Stimulated activated CD4-positive, alpha-beta T cell treated with anti-CD3 and anti-CD28 coated beads, TNF-alpha, amount 100 ng/mL, for 1 hour (primary cell): ENCODE results near the gene TMEM126B.
"Not testable (repeated sequence)": the region's sequence is repeated elsewhere in the genome, so short reads cannot be mapped to it uniquely, and the experiment has no call there.

ENCODE experiments used
- DNase-seq, 3 donors: peaks; one replicate each; pipeline ENCODE4 v3.0.0-alpha.2; 2020; ENCODE audit warnings: low read depth in 3 of 3, low spot score in 1 of 3

TMEM126B gene

GRCh38 chr11:85647604-85648299, 19.4 kb downstream of the TMEM126B start, which contains the start of gene TMEM126A:
TSS of gene TMEM126A (plus strand) at chr11:85647967. CDS start at chr11:85650256, 2,289 bp downstream.
- peak; percentile 70 to 89 (median 72) for DNase-seq

- no peak for DNase-seq
Measured at GRCh38 chr11:85651118-85651517, 22.7 kb downstream of the TMEM126B start.

GRCh38 chr11:85652786-85653447, 24.5 kb downstream of the TMEM126B start:
- no peak for DNase-seq

- DNase-seq: not testable (repeated sequence)
Measured at GRCh38 chr11:85654343-85654742, 25.9 kb downstream of the TMEM126B start.

- DNase-seq: no peak
Measured at GRCh38 chr11:85656777-85657176, 28.4 kb downstream of the TMEM126B start.

- DNase-seq: no peak
Measured at GRCh38 chr11:85658180-85658579, 29.8 kb downstream of the TMEM126B start.

- no peak for DNase-seq
Measured at GRCh38 chr11:85661972-85662664, 33.7 kb downstream of the TMEM126B start.

- no peak for DNase-seq
Measured at GRCh38 chr11:85663080-85663752, 34.8 kb downstream of the TMEM126B start.

GRCh38 chr11:85663753-85664614, 35.6 kb downstream of the TMEM126B start:
- peak; percentile 76 to 83 (median 77) for DNase-seq

- peak; percentile 76 to 91 (median 85) for DNase-seq
Measured at GRCh38 chr11:85664615-85665481, 36.5 kb downstream of the TMEM126B start, which contains the start of gene CREBZF. TSS of gene CREBZF (minus strand) at chr11:85665129. CDS start at chr11:85664875, 254 bp downstream.

GRCh38 chr11:85665733-85666132, 37.3 kb downstream of the TMEM126B start:
- DNase-seq: no peak

- no peak for DNase-seq
Measured at GRCh38 chr11:85666687-85667086, 38.3 kb downstream of the TMEM126B start.

- DNase-seq: no peak
Measured at GRCh38 chr11:85668157-85668556, 39.8 kb downstream of the TMEM126B start.

- not testable (repeated sequence) for DNase-seq
Measured at GRCh38 chr11:85670949-85671663, 42.7 kb downstream of the TMEM126B start.

- no peak for DNase-seq
Measured at GRCh38 chr11:85672105-85672902, 43.9 kb downstream of the TMEM126B start.

- no peak for DNase-seq
Measured at GRCh38 chr11:85673393-85673792, 45.0 kb downstream of the TMEM126B start.

GRCh38 chr11:85679576-85679975, 51.2 kb downstream of the TMEM126B start:
- DNase-seq: no peak

- DNase-seq: no peak
Measured at GRCh38 chr11:85680897-85681296, 52.5 kb downstream of the TMEM126B start.
